H1 (cell line): ENCODE measurements around the gene PRPF18. TPM values are rescaled to one million over a fixed set of nuclear protein-coding genes. Genes with fewer than 3 reads are reported as not detected.

Experiments
- CTCF ChIA-PET: fragments of 300-600 bp; sonication (Branson Sonifier 250); formaldehyde crosslinking; loops from one replicate; lab custom pipeline; 2021; ENCODE audit not compliant: partially characterized antibody; lab: Charles Lee
- POLR2A ChIA-PET: fragments of 300-600 bp; sonication (Branson Sonifier 250); formaldehyde crosslinking; loops from one replicate; lab custom pipeline; 2021; ENCODE audit warnings: inconsistent platforms; ENCODE audit not compliant: partially characterized antibody; lab: Charles Lee
- DNase-seq, 2 experiments: peaks; one replicate each; pipeline versions ENCODE4 v3.0.0 to v3.0.0-alpha.2; 2010 to 2022; ENCODE audit warnings: low spot score in 2 of 2, low read depth in 1 of 2, mixed read lengths in 1 of 2
- FAIRE-seq: peaks from 2 replicates; lab custom pipeline; 2011; peaks lifted over from hg19 to GRCh38; lab: Jason Lieb, UNC
- H2AFZ ChIP-seq: 2 replicates; pipeline ENCODE4 v1.8.1; 2012; ENCODE audit warnings: low read length, inconsistent platforms
- H2AK5ac ChIP-seq: 2 replicates; pipeline ENCODE4 v1.6.1; 2013; ENCODE audit warnings: low read depth, low read length
- H2BK120ac ChIP-seq: replicated peaks from 2 replicates; pipeline ENCODE3; 2013; ENCODE audit warnings: low read depth, low read length, inconsistent platforms
- H2BK12ac ChIP-seq: 2 replicates; pipeline ENCODE4 v1.6.1; 2013; ENCODE audit warnings: low read depth, low read length
- H2BK15ac ChIP-seq: 2 replicates; pipeline ENCODE4 v1.6.1; 2013; ENCODE audit warnings: low read length
- H2BK20ac ChIP-seq: 2 replicates; pipeline ENCODE4 v1.6.1; 2013; ENCODE audit warnings: low read length
- H2BK5ac ChIP-seq: 2 replicates; pipeline ENCODE4 v1.6.1; 2013; ENCODE audit warnings: low read depth, low read length
- H3K14ac ChIP-seq: 2 replicates; pipeline ENCODE4 v1.6.1; 2013; ENCODE audit warnings: inconsistent platforms; ENCODE audit not compliant: insufficient read length
- H3K18ac ChIP-seq: 2 replicates; pipeline ENCODE4 v1.6.1; 2013; ENCODE audit warnings: low read length; ENCODE audit errors: extremely low read depth
- H3K23ac ChIP-seq: 2 replicates; pipeline ENCODE4 v1.6.1; 2013; ENCODE audit warnings: inconsistent platforms; ENCODE audit not compliant: insufficient read length
- H3K23me2 ChIP-seq: 2 replicates; pipeline ENCODE4 v1.6.1; 2013; ENCODE audit warnings: low read depth, low read length
- H3K27ac ChIP-seq: 2 replicates; pipeline ENCODE4 v1.6.1; 2011; ENCODE audit warnings: low read depth, low read length, inconsistent platforms
- H3K27me3 ChIP-seq, 4 experiments: replicated peaks in 1 of 4; 1 replicate in 1 of 4; 2 replicates in 3 of 4; pipeline versions ENCODE4 v1.6.1 to v1.8.1; 2011 to 2013; ENCODE audit warnings: low read length in 3 of 4, mild to moderate bottlenecking in 3 of 4, inconsistent platforms in 2 of 4, mixed read lengths in 2 of 4, moderate library complexity in 1 of 4; ENCODE audit not compliant: control insufficient read depth in 3 of 4, insufficient read depth in 3 of 4; ENCODE audit errors: extremely low read depth in 1 of 4
- H3K36me3 ChIP-seq, 4 experiments: 2 replicates each; pipeline versions ENCODE4 v1.6.1 to v1.8.1; 2011 to 2013; ENCODE audit warnings: mild to moderate bottlenecking in 4 of 4, low read length in 3 of 4, moderate library complexity in 2 of 4, control low read depth in 1 of 4, inconsistent platforms in 1 of 4; ENCODE audit not compliant: insufficient read depth in 4 of 4, control insufficient read depth in 2 of 4
- H3K4ac ChIP-seq: replicated peaks from 2 replicates; pipeline ENCODE3; 2013; ENCODE audit warnings: low read length, low read depth, mixed read lengths, inconsistent platforms; ENCODE audit not compliant: insufficient read length
- H3K4me1 ChIP-seq, 4 experiments: replicated peaks in 1 of 4; 1 replicate in 1 of 4; 2 replicates in 3 of 4; pipeline versions ENCODE4 v1.6.1 to v1.8.1; 2011 to 2013; ENCODE audit warnings: low read length in 3 of 4, inconsistent platforms in 2 of 4, mixed read lengths in 1 of 4; ENCODE audit not compliant: insufficient read depth in 4 of 4, control insufficient read depth in 3 of 4
- H3K4me2 ChIP-seq, 2 experiments: 2 replicates each; pipeline versions ENCODE4 v1.6.1 to v1.8.1; 2011 to 2013; ENCODE audit warnings: low read depth in 2 of 2, low read length in 2 of 2, control low read depth in 1 of 2, inconsistent platforms in 1 of 2, mild to moderate bottlenecking in 1 of 2; ENCODE audit not compliant: insufficient read depth in 1 of 2
- H3K4me3 ChIP-seq, 4 experiments: fragments of 200-600, 300-600 bp in 1 of 4; sonication (generic), shearing (Covaris generic), sonication (Bioruptor Twin) in 1 of 4; 2 replicates each; pipeline versions ENCODE4 v1.5.1 to v1.8.1; 2011 to 2016; ENCODE audit warnings: low read length in 4 of 4, low read depth in 3 of 4, control low read depth in 2 of 4, inconsistent platforms in 2 of 4, mild to moderate bottlenecking in 2 of 4, mixed read lengths in 1 of 4, moderate library complexity in 1 of 4; ENCODE audit not compliant: insufficient read depth in 2 of 4; ENCODE audit errors: extremely low read depth in 1 of 4
- H3K56ac ChIP-seq: replicated peaks from 2 replicates; pipeline ENCODE3; 2013; ENCODE audit warnings: low read depth, mild to moderate bottlenecking, mixed read lengths, low read length, inconsistent platforms; ENCODE audit not compliant: insufficient read length
- H3K79me1 ChIP-seq: 2 replicates; pipeline ENCODE4 v1.6.1; 2013; ENCODE audit warnings: low read depth, low read length, control low read depth
- H3K79me2 ChIP-seq, 2 experiments: 2 replicates each; pipeline versions ENCODE4 v1.6.1 to v1.8.1; 2012 to 2013; ENCODE audit warnings: low read length in 2 of 2, mild to moderate bottlenecking in 2 of 2, inconsistent platforms in 1 of 2; ENCODE audit not compliant: insufficient read depth in 2 of 2, control insufficient read depth in 1 of 2
- H3K9ac ChIP-seq, 4 experiments: replicated peaks in 1 of 4; 1 replicate in 1 of 4; 2 replicates in 3 of 4; pipeline versions ENCODE4 v1.6.1 to v1.8.1; 2011 to 2013; ENCODE audit warnings: low read depth in 3 of 4, low read length in 3 of 4, control low read depth in 2 of 4, mild to moderate bottlenecking in 2 of 4, moderate library complexity in 2 of 4, inconsistent platforms in 1 of 4; ENCODE audit errors: extremely low read depth in 1 of 4
- H3K9me3 ChIP-seq, 2 experiments: 2 replicates each; pipeline versions ENCODE4 v1.6.1 to v1.8.1; 2012 to 2013; ENCODE audit warnings: mild to moderate bottlenecking in 2 of 2, moderate library complexity in 2 of 2, control low read depth in 1 of 2, inconsistent platforms in 1 of 2, low read depth in 1 of 2, low read length in 1 of 2, mixed read lengths in 1 of 2; ENCODE audit not compliant: insufficient read depth in 2 of 2
- H4K20me1 ChIP-seq, 2 experiments: replicated peaks in 1 of 2; 2 replicates each; pipeline versions ENCODE3 to v1.8.1; 2011 to 2013; ENCODE audit warnings: inconsistent platforms in 2 of 2, low read length in 2 of 2, mild to moderate bottlenecking in 1 of 2; ENCODE audit not compliant: insufficient read depth in 2 of 2, control insufficient read depth in 1 of 2
- H4K5ac ChIP-seq: 2 replicates; pipeline ENCODE4 v1.6.1; 2013; ENCODE audit warnings: low read length, low read depth, mixed read lengths, inconsistent platforms; ENCODE audit not compliant: insufficient read length
- H4K8ac ChIP-seq: 2 replicates; pipeline ENCODE4 v1.8.0; 2013; ENCODE audit warnings: mild to moderate bottlenecking, moderate library complexity, low read length, inconsistent platforms; ENCODE audit not compliant: insufficient read depth; ENCODE audit errors: extremely low read depth
- H4K91ac ChIP-seq: replicated peaks from 2 replicates; pipeline ENCODE3; 2013; ENCODE audit warnings: low read length, mixed read lengths, inconsistent platforms; ENCODE audit not compliant: insufficient read length
- EGR1 ChIP-seq: IDR thresholded peaks from 2 replicates; pipeline ENCODE4 v1.6.1; 2011; ENCODE audit warnings: low read depth, low read length, borderline replicate concordance
- EZH2 ChIP-seq: fragments of 200-600 bp; sonication (generic); IDR thresholded peaks from 2 replicates; pipeline ENCODE4 v1.7.1; 2012; ENCODE audit warnings: low read depth, mild to moderate bottlenecking, moderate library complexity, low read length, inconsistent platforms; ENCODE audit not compliant: severe bottlenecking
- FOSL1 ChIP-seq: IDR thresholded peaks from 2 replicates; pipeline ENCODE4 v1.6.1; 2011; ENCODE audit warnings: mild to moderate bottlenecking, low read depth, low read length, moderate library complexity; ENCODE audit not compliant: insufficient read depth
- HDAC2 ChIP-seq, 2 experiments: fragments of 300-600 bp in 1 of 2; sonication (generic) in 1 of 2; IDR thresholded peaks; 2 replicates each; pipeline ENCODE4 v1.6.1; 2011 to 2012; ENCODE audit warnings: low read depth in 2 of 2, low read length in 2 of 2, mild to moderate bottlenecking in 2 of 2, moderate library complexity in 2 of 2, borderline replicate concordance in 1 of 2, inconsistent platforms in 1 of 2
- MAFK ChIP-seq: IDR thresholded peaks from 2 replicates; pipeline ENCODE4 v1.6.1; 2012; ENCODE audit warnings: low read depth, mild to moderate bottlenecking, improper control_type of control experiment, low read length
- SAP30 ChIP-seq: fragments of 300-600 bp; sonication (generic); IDR thresholded peaks from 2 replicates; pipeline ENCODE4 v1.7.1; 2012; ENCODE audit warnings: low read length, moderate library complexity, mild to moderate bottlenecking, inconsistent platforms; ENCODE audit not compliant: insufficient read depth, insufficient replicate concordance
- SIN3A ChIP-seq, 2 experiments: IDR thresholded peaks in 1 of 2; conservative IDR thresholded peaks in 1 of 2; 2 replicates each; pipeline ENCODE4 v1.6.1; 2011 to 2012; ENCODE audit warnings: low read length in 2 of 2, improper control_type of control experiment in 1 of 2, low read depth in 1 of 2, mild to moderate bottlenecking in 1 of 2
- SP4 ChIP-seq: IDR thresholded peaks from 2 replicates; pipeline ENCODE4 v1.6.1; 2012; ENCODE audit warnings: low read length, inconsistent platforms
- YY1 ChIP-seq: IDR thresholded peaks from 2 replicates; pipeline ENCODE4 v1.6.1; 2011; ENCODE audit warnings: low read depth, mild to moderate bottlenecking, low read length
- WGBS, 2 experiments: shearing (Covaris generic) in 1 of 2; methylation state at CpG; one replicate each; pipeline versions ENCODE4 v1.1.6 to v1.1.7; 2013 to 2015; ENCODE audit warnings: low lambda C conversion rate in 2 of 2, mixed read lengths in 2 of 2, inconsistent platforms in 1 of 2, low coverage in 1 of 2, missing lambda C conversion rate in 1 of 2; ENCODE audit not compliant: insufficient replicate concordance in 2 of 2, insufficient coverage in 1 of 2, insufficient read length in 1 of 2; ENCODE audit errors: extremely low coverage in 1 of 2, missing lambda C conversion rate in 1 of 2; 5-methylcytosine and 5-hydroxymethylcytosine counted together
- polyA plus RNA-seq, 7 experiments: library from polyadenylated mRNA; depleted of rRNA in 3 of 7; stranded (reverse) in 5 of 7; unstranded in 2 of 7; fragments of >200 nt in 5 of 7; fragments of 200-250 nt in 2 of 7; gene quantifications; 1 replicate in 5 of 7; 2 replicates in 1 of 7; 4 replicates in 1 of 7; pipeline versions ENCODE4 v1.2.1 to v1.2.3, GENCODE V29; 2011 to 2013; ENCODE audit warnings: missing spikeins in 2 of 7, mixed read lengths in 2 of 7
- total RNA-seq: library from RNA; stranded (reverse); fragmentation: NEBNext Ultra II Directional; extraction: Animal tissue kit (Norgen Biotek cat#: 25700); gene quantifications from 2 replicates; pipeline ENCODE4 v1.2.1, GENCODE V29; 2021

Gene PRPF18
- total and polyA plus RNA-seq, 2 of the 8 experiments (the other 6 are each of a cell fraction or from before 2014, with no cell fraction given): 3.8 to 12.6 TPM

DNA sequence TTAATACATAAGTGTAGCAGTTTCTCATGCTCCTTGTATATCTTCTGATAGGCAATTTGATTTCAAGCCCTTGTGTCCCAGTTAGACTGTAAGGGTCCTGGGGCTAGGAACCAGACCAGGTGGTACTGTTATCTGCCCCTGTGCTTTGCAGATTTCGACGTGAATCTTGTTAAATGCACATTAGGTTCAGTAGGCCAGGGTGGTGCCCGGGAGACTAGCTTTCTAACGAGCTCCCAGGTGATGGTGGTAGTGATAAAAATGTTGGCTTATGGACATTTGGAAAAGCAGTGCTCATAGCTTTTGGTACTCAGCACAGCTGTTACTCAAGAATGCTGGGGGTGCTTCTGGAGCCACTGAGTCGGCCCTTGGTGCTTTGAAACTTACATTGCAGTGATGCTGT, 64.2 kb downstream of the PRPF18 start:
- Histone ChIP-seq H3K79me1 (no peaks in the 10 kb centered on the region), H2BK5ac (no peak overlapping the region), H4K20me1 (no peaks in the 10 kb centered on the region), H3K36me3 (peaks cover 8 to 36% (median 18%) of the 10 kb centered on the region in 4 experiments; a peak in 7 of 8 replicates), H2BK12ac (no peak overlapping the region), H3K4me3 (no peak overlapping the region), H2BK15ac (no peak overlapping the region), H3K4me1 (no peaks in the 10 kb centered on the region), H3K23ac (no peak overlapping the region), H3K23me2 (no peaks in the 10 kb centered on the region), H3K9ac (no peak overlapping the region), H3K18ac (no peak overlapping the region), H3K27me3 (no peaks in the 10 kb centered on the region; a peak in 1 of 7 replicates), H4K8ac (no peak overlapping the region), H3K14ac (no peak overlapping the region), H3K4me2 (no peak overlapping the region), H2AFZ (no peak overlapping the region), H4K91ac (no peak overlapping the region), H3K4ac (no peak overlapping the region), H3K79me2 (no peaks in the 10 kb centered on the region), H3K27ac (no peak overlapping the region), H2BK20ac (no peak overlapping the region), H4K5ac (no peak overlapping the region), H2AK5ac (no peak overlapping the region), H3K9me3 (no peaks in the 10 kb centered on the region), H3K56ac (no peak overlapping the region), H2BK120ac (no peak overlapping the region)
- DNase-seq (no peak), FAIRE-seq (no peak)
- CTCF ChIA-PET: interaction anchor here (0.6 to 4.9 kb wide), 7 partner anchors 9 to 487 kb away, joined by 3 to 29 read pairs (median 3); no protein-coding TSS in a partner anchor
- WGBS, 2 experiments: 84% methylated on average over 5 of the region's 5 CpGs; no CpG with 5 or more reads in 1 of the 2 experiments
- POLR2A ChIA-PET: interaction anchor here (1.5 kb wide), 1 partner anchor 10 kb away, joined by 4 read pairs; no protein-coding TSS in a partner anchor
- TF ChIP-seq MAFK (no peak), SAP30 (no peak), YY1 (no peak), EGR1 (no peak), HDAC2 (IDR thresholded peaks at IDR 0.05; ENCODE audit: borderline replicate concordance in 1 of 2, low read depth in 2 of 2, low read length in 2 of 2) (no peak), FOSL1 (no peak), EZH2 (no peak), SP4 (no peak), SIN3A (conservative IDR thresholded peaks at IDR 0.05 in 1 of 2, IDR thresholded peaks at IDR 0.05 in 1 of 2; ENCODE audit: low read depth in 1 of 2, low read length in 2 of 2) (no peak)
